KG1 (cell line): Measurements from ENCODE around the gene JADE1.
A peak's percentile ranks its signal among the peaks of the same experiment; 100 is the strongest.

Source experiments
- DNase-seq: peaks from one replicate; lab custom pipeline; 2025; lab: John Stamatoyannopoulos, UW

The JADE1 gene

GRCh38 chr4:128809477-128810330, at the start of gene JADE1:
Gene JADE1 (plus strand): TSS chr4:128809700. CDS start chr4:128831759, 22,059 bp downstream.
- DNase-seq = peak; percentile 90

- no peak for DNase-seq
Observed at GRCh38 chr4:128766781-128767180, 42.7 kb upstream of the JADE1 start.

GRCh38 chr4:128768373-128768996, 41.0 kb upstream of the JADE1 start:
- DNase-seq = no peak

DNA sequence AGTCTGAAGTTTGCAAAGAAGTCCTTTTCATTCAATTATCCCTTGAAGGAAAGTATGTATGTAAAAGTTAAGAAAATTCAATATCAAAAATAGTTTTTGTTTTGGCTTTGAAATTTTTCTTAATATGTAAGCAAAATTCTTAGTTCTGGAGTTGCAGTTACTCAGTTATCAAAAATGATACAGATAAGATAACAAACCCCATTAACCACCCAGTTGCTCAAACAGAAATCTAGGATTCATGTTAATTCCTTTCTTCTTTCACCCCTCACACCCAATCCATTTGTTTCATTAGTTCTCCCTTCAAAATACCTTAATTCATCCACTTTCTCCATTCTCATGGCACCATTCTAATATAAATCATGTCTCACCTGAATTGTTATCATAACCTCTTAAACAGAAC, 40.5 kb upstream of the JADE1 start:
- no peak for DNase-seq

DNA sequence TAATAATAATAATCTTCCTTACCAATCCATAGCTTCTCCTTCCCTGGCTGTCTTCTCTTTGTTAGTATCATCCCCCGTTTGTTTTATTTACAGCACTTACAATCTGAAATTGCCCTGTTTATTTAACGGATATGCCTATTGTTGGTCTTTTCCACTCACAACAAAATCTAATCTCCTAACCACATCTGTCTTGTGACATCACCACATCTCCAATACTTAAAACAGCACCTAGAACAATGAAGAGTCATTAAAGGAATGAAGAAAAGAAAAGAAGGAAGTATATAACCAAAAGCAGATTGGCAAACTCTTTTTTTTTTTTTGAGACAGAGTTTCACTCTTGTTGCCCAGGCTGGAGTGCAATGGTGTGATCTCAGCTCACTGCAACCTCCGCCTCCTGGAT, 38.7 kb upstream of the JADE1 start:
- DNase-seq = no peak

GRCh38 chr4:128775477-128775876, 34.0 kb upstream of the JADE1 start:
- DNase-seq = no peak

GRCh38 chr4:128775916-128776315, 33.6 kb upstream of the JADE1 start:
- no peak for DNase-seq

- DNase-seq = no peak
Observed at GRCh38 chr4:128776794-128777216, 32.7 kb upstream of the JADE1 start.

GRCh38 chr4:128780688-128781087, 28.8 kb upstream of the JADE1 start:
- no peak for DNase-seq

DNA sequence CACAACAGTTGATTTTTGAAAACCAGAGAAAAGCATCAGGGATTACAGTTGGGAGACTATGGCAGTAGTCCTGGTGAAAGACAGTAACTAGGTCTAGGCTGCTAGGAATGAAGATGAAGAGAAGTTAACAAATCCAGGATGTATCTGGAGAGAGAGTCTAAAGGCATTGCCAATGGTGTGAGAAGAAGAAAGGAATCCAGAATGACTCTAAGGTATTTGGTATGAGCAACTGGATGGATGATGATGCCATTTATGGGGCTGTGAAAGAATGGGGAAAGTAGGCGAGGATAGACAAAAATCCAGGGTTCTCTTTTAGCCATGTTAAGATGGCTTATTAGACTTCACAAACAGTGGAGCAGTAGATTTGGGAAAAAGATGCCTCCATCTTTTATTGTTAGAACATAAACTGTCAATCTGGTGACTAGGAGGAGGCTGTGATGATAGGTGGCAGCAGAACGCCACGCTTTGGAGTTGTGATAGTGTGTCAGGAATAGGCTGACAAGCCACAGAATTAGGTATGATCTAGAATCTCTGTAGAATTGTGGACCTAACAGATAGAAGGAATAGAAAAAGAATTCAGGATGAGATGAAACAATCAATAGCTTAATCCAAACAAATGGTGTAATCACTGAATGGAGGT, 27.3 kb upstream of the JADE1 start:
- no peak for DNase-seq

DNA sequence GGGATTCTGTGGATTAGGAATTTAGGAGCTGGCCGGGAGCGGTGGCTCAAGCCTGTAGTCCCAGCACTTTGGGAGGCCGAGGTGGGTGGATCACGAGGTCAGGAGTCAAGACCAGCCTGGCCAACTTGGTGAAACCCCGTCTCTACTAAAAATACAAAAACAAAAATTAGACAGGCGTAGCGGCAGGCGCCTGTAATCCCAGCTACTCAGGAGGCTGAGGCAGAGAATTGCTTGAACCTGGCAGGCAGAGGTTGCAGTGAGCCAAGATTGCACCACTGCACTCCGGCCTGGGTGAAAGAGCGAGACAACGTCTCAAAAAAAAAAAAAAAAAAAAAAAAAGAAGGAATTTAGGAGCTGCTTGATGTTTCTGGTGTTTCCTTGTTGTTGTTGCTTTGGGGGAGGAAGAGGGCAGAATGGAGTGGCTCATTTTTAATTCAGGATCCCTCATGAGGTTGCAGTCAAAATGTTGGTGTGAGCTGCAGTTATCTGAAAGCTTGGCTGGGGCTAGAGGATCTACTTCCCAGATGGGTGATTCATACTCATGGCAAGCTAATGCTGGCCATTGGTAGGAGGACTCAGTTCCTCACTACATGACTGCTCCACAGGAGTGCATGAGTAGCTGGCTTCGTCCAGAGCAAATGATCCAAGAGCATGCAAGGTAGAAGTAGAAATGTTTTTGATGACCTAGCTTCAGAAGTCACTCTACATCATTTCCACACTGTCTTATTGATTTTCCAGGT, 26.5 kb upstream of the JADE1 start:
- DNase-seq = no peak

GRCh38 chr4:128787509-128788311, 21.8 kb upstream of the JADE1 start:
- DNase-seq = no peak

GRCh38 chr4:128793859-128794672, 15.4 kb upstream of the JADE1 start:
- DNase-seq = no peak

DNA sequence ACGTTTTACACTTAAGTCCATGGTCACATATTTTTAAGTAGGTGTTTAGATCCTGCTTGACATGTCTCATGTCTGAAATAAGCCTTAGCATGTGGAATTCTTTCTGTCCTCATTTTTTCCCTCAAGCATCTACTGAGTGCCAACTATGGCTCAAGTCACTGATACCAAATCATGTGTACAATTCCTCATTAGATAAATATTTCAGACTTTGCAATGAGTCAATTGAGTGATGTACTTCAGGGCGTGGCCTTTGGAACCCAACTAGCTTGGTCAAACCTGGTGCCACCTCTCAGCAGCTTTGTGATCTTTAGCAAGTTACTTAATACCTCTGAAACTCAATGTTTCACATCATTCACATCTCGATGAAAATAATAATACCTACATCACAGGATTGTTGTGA, 12.6 kb upstream of the JADE1 start:
- DNase-seq = no peak

- DNase-seq = no peak
Observed at GRCh38 chr4:128800284-128800683, 9.2 kb upstream of the JADE1 start.

DNA sequence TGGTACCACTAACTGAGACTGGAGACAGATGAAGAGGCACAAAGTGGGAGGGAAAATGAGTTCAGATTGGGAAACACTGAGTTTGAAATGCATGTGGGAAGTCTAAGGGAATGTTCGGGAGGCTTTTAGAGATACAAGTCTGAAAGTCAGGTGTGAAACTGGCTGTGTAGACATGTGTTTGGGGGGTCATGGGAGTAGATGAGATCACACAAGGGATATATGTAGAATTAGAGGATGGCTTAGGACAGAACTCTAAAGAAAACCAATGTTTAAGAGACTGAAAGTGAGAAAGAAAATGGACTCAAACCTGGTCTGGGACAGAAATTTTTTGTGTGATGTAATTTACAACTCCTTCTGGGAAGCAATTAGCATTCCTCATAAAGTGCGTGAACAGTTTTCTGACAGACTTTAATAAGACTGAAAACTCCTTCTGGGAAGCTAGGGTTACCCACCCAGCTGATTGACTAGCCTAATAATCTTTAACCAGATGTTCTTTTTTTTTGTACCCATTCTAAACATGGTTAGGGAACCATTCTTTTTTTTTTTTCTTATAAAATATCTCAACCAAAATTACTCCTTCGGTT, 8.7 kb upstream of the JADE1 start:
- no peak for DNase-seq

DNA sequence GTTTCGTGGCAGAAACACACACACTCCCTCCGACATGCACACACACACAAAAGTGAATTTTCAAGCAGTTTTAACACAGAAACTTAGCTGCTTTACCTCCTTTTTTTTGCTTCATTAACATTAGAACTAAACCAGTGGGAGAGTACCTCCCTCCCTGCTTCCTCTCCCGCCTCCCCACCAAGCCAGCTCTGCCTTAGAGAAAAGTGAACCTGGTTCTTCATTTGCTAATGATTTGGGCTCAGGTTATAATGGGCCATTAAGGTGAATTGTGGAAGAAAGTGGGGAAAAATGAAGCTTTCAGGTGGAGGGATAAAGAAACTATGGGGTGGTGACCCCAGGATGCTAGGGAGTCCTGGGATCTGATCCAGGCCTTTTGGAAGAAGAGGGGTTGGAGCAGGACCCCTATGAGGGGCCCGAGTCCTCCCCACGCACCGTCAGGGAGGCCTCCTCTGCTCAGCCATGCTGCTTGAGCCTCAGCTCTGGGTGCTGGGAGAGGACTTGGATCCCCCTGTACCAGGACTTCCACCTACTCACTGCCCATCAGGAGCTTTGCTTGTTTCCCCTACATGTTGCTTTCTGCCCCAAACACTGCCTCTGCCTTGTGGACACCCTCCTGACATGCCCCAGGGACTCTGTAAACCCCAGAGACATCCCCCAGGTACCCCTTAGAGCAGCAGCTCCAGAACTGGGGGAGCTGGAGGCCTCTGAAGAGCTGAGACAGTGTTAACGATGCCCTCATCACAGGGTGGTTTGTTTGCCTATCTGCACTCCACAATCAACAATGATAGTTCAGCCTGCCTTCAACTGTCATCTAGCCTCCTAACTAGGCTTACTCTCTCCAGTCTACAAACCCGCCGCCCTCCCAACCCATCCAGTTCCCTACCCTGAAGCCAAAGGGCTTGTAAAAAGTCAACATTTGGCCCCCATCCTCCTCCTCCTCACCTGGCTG, 6.5 kb upstream of the JADE1 start:
- DNase-seq = no peak

GRCh38 chr4:128803783-128804182, 5.7 kb upstream of the JADE1 start:
- no peak for DNase-seq

GRCh38 chr4:128810331-128810870, 901 bp downstream of the JADE1 start:
- no peak for DNase-seq
